ENCODE measurements around the gene NPAS3.
"Not testable (repeated sequence)": the region's sequence is repeated elsewhere in the genome, so short reads cannot be mapped to it uniquely, and the experiment has no call there.

The NPAS3 gene

GRCh38 chr14:33085799-33086198, 147.1 kb downstream of the NPAS3 start:
- H3K9ac ChIP-seq (ENCODE audit: low read depth, low read length, poor library complexity, severe bottlenecking) = no peak overlapping the region
- no peaks in the 10 kb centered on the region for H3K27me3 ChIP-seq (ENCODE audit: insufficient read depth, low read length, poor library complexity, severe bottlenecking)
- H3K9me3 ChIP-seq (ENCODE audit: insufficient read depth, low read depth, low read length) = no peaks in the 10 kb centered on the region
- no peak overlapping the region for H3K4me3 ChIP-seq (ENCODE audit: low read length, poor library complexity, severe bottlenecking)
- no peaks in the 10 kb centered on the region for H3K4me1 ChIP-seq (ENCODE audit: insufficient read depth, low read length, poor library complexity, severe bottlenecking)
- H3F3A ChIP-seq (ENCODE audit: low read depth) = no peaks in the 10 kb centered on the region
- no peak overlapping the region for H2AFZ ChIP-seq (ENCODE audit: low read length)
- no peak for TF ChIP-seq EZH2phosphoT487 (IDR thresholded peaks at IDR 0.05; ENCODE audit: borderline replicate concordance)
- no peak for TF ChIP-seq CTCF (conservative IDR thresholded peaks at IDR 0.05; ENCODE audit: low read length)
- H3K79me2 ChIP-seq (ENCODE audit: insufficient read depth, low read length) = no peaks in the 10 kb centered on the region
- no peaks in the 10 kb centered on the region for H3K36me3 ChIP-seq (ENCODE audit: insufficient read depth, low read length)
- no peaks in the 10 kb centered on the region for H3K9me2 ChIP-seq (replicated peaks; ENCODE audit: low read depth, low read length)
- no peak overlapping the region for H3K4me2 ChIP-seq (ENCODE audit: low read depth, low read length, poor library complexity, severe bottlenecking)
- no peaks in the 10 kb centered on the region for H4K20me1 ChIP-seq (ENCODE audit: insufficient read depth, low read length, poor library complexity, severe bottlenecking)

DNA sequence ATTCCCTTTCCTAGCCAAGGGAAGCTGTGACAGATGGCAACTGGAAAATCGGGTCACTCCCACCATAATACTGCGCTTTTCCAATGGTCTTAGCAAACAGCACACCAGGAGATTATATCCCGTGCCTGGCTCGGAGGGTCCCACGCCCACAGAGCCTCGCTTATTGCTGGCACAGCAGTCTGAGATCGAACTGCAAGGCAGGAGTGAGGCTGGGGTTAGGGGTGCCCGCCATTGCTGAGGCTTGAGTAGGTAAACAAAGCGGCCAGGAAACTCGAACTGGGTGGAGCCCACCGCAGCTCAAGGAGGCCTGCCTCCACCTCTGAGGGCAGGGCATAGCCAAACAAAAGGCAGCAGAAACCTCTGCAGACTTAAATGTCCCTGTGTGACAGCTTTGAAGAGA, 149.6 kb downstream of the NPAS3 start:
- H4K20me1 ChIP-seq (ENCODE audit: insufficient read depth, low read length, poor library complexity, severe bottlenecking); H3K9me2 ChIP-seq (replicated peaks; ENCODE audit: low read depth, low read length); H3K4me2 ChIP-seq (ENCODE audit: low read depth, low read length, poor library complexity, severe bottlenecking); H2AFZ ChIP-seq (ENCODE audit: low read length); H3K9ac ChIP-seq (ENCODE audit: low read depth, low read length, poor library complexity, severe bottlenecking); H3K4me3 ChIP-seq (ENCODE audit: low read length, poor library complexity, severe bottlenecking); H3K79me2 ChIP-seq (ENCODE audit: insufficient read depth, low read length); H3K27me3 ChIP-seq (ENCODE audit: insufficient read depth, low read length, poor library complexity, severe bottlenecking); H3K9me3 ChIP-seq (ENCODE audit: insufficient read depth, low read depth, low read length); H3K4me1 ChIP-seq (ENCODE audit: insufficient read depth, low read length, poor library complexity, severe bottlenecking); H3F3A ChIP-seq (ENCODE audit: low read depth); H3K36me3 ChIP-seq (ENCODE audit: insufficient read depth, low read length): not testable (repeated sequence)

GRCh38 chr14:33098016-33098415, 159.3 kb downstream of the NPAS3 start:
- Histone ChIP-seq H3K9me2 (replicated peaks; ENCODE audit: low read depth, low read length) (no peaks in the 10 kb centered on the region; the same call in 1 of the 2 replicates), H3K4me1 (ENCODE audit: insufficient read depth, low read length, poor library complexity, severe bottlenecking) (no peaks in the 10 kb centered on the region), H2AFZ (ENCODE audit: low read length) (no peak overlapping the region), H3K9ac (ENCODE audit: low read depth, low read length, poor library complexity, severe bottlenecking) (no peak overlapping the region), H3K9me3 (ENCODE audit: insufficient read depth, low read depth, low read length) (no peaks in the 10 kb centered on the region; the same call in 1 of the 2 replicates), H3K4me3 (ENCODE audit: low read length, poor library complexity, severe bottlenecking) (no peak overlapping the region), H3F3A (ENCODE audit: low read depth) (no peaks in the 10 kb centered on the region), H3K4me2 (ENCODE audit: low read depth, low read length, poor library complexity, severe bottlenecking) (no peak overlapping the region), H4K20me1 (ENCODE audit: insufficient read depth, low read length, poor library complexity, severe bottlenecking) (no peaks in the 10 kb centered on the region), H3K79me2 (ENCODE audit: insufficient read depth, low read length) (no peaks in the 10 kb centered on the region), H3K27me3 (ENCODE audit: insufficient read depth, low read length, poor library complexity, severe bottlenecking) (no peaks in the 10 kb centered on the region), H3K36me3 (ENCODE audit: insufficient read depth, low read length) (no peaks in the 10 kb centered on the region)
- TF ChIP-seq EZH2phosphoT487 (IDR thresholded peaks at IDR 0.05; ENCODE audit: borderline replicate concordance) = no peak
- no peak for TF ChIP-seq CTCF (conservative IDR thresholded peaks at IDR 0.05; ENCODE audit: low read length)

GRCh38 chr14:33103489-33103888, 164.8 kb downstream of the NPAS3 start:
- Histone ChIP-seq H4K20me1 (ENCODE audit: insufficient read depth, low read length, poor library complexity, severe bottlenecking) (no peaks in the 10 kb centered on the region), H3K27me3 (ENCODE audit: insufficient read depth, low read length, poor library complexity, severe bottlenecking) (no peaks in the 10 kb centered on the region), H3K9ac (ENCODE audit: low read depth, low read length, poor library complexity, severe bottlenecking) (no peak overlapping the region), H3F3A (ENCODE audit: low read depth) (no peaks in the 10 kb centered on the region), H3K4me2 (ENCODE audit: low read depth, low read length, poor library complexity, severe bottlenecking) (no peak overlapping the region), H3K79me2 (ENCODE audit: insufficient read depth, low read length) (no peaks in the 10 kb centered on the region), H3K4me1 (ENCODE audit: insufficient read depth, low read length, poor library complexity, severe bottlenecking) (no peaks in the 10 kb centered on the region), H3K9me3 (ENCODE audit: insufficient read depth, low read depth, low read length) (no peaks in the 10 kb centered on the region), H3K36me3 (ENCODE audit: insufficient read depth, low read length) (no peaks in the 10 kb centered on the region), H3K9me2 (replicated peaks; ENCODE audit: low read depth, low read length) (no peaks in the 10 kb centered on the region), H3K4me3 (ENCODE audit: low read length, poor library complexity, severe bottlenecking) (no peak overlapping the region), H2AFZ (ENCODE audit: low read length) (no peak overlapping the region)
- TF ChIP-seq EZH2phosphoT487 (IDR thresholded peaks at IDR 0.05; ENCODE audit: borderline replicate concordance) (no peak), CTCF (conservative IDR thresholded peaks at IDR 0.05; ENCODE audit: low read length) (no peak)

Measured in Loucy (cell line).